HG03457 (cell line): ENCODE data around the gene WDR37.
"Not testable (repeated sequence)": the region's sequence is repeated elsewhere in the genome, so short reads cannot be mapped to it uniquely, and the experiment has no call there.

Source experiments
- ATAC-seq: cut with Tn5 transposase; IDR thresholded peaks from one replicate; pipeline ENCODE4 v1.9.1; 2021; ENCODE audit warnings: moderate number of reproducible peaks; ENCODE audit not compliant: unreplicated experiment

WDR37 gene

GRCh38 chr10:1040133-1040532, 16.1 kb upstream of the WDR37 start:
- ATAC-seq: no peak

- ATAC-seq: no peak
Observed at GRCh38 chr10:1041514-1041913, 14.7 kb upstream of the WDR37 start.

GRCh38 chr10:1043532-1043995, 12.6 kb upstream of the WDR37 start:
- peak; percentile 42 for ATAC-seq

GRCh38 chr10:1044146-1044545, 12.0 kb upstream of the WDR37 start:
- no peak for ATAC-seq

- no peak for ATAC-seq
Observed at GRCh38 chr10:1044964-1045363, 11.2 kb upstream of the WDR37 start.

GRCh38 chr10:1045415-1045814, 10.8 kb upstream of the WDR37 start:
- no peak for ATAC-seq

DNA sequence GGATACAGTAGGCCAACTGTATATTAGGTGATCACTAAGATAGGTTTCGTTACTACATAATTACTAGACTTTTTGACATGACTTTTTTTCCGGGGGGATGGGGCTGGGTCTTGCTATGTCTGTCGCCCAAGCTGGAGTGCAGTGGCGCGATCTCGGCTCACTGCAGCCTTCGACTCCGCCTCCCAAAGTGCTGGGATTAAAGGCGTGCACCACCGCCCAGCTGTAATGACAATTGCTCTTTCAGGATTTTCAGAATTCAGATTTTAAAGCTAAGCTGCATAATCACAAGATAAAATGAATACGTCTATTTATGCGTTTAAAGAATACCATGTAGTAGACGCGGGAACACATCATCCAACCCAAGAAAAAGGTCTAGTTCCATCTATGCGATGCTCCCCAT, 8.2 kb upstream of the WDR37 start:
- no peak for ATAC-seq

GRCh38 chr10:1048349-1048731, 7.8 kb upstream of the WDR37 start:
- peak; percentile 0 for ATAC-seq

- peak; percentile 68 for ATAC-seq
Observed at GRCh38 chr10:1048732-1049424, 7.3 kb upstream of the WDR37 start, which contains the start of gene IDI1. Gene IDI1 (minus strand): TSS chr10:1049119. CDS start chr10:1049003, 116 bp downstream.

DNA sequence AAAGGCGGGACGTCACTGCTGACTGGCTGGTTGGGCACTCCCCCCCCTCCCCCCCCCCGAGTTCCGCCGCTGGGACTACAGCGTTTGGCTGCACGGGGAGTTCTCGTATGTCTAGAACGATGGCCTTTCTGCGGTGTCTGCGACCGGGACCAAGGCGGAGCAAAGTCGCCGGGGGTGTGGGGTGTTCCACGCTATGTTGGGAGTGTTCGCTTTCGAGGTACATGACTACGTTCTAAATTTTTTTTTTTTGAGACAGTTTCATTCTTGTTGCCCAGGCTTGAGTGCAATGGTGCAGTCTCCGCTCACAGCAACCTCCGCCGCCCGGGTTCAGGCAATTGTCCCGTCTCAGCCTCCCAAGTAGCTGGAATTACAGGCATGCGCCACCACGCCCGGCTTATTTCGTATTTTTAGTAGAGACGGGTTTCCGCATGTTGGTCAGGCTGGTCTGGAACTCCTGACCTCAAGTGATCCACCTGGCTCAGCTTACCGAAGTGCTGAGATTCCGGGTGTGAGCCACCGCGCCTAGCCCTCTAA, 6.7 kb upstream of the WDR37 start:
- no peak for ATAC-seq

- ATAC-seq: no peak
Observed at GRCh38 chr10:1050145-1050544, 6.0 kb upstream of the WDR37 start.

- ATAC-seq: no peak
Observed at GRCh38 chr10:1050554-1050953, 5.6 kb upstream of the WDR37 start.

DNA sequence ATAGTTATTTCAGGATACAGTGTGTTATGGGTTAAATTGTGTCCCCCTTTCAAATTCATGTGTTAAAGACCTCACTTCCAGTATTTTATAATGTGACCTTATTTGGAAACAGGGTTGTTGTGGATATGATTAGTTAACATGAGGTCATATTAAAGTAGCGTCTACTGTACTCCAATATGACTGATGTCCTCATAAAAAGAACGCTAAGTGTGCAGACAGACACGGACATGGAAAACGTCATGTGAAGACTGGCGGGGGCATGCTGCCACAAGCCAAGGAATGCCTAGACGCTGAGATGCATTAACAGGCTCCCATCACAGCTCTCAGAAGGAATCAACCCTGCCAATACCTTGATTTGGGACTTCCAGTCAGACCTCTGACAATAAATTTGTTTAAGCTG, 1.5 kb upstream of the WDR37 start:
- ATAC-seq: no peak

DNA sequence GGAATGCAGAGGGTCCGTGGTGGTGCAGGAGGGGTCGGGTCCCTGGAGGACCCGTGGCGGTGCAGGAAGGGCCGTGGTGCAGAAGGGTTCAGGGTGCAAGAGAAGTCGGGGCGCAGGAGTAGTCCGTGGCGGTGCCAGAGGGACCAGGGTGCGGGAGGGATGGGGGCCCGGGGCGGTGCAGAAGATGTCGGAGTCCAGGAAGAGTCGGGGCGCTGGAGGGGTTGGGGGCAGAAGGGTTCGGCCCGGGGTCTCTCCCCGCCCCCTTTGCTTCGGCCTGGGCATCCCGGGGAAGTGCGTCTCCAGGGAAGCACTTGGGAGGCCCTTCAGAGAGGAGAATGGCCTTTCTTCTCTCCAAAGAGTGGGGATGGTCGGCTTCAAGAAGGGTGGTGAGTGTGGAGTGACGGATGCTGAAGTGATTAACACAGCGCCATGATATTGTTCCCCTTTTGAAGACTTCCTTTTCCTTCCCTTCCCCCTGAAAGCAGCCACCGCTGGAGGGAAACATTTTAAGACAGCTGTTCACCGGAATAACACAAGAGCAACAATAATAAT, 997 bp downstream of the WDR37 start:
- ATAC-seq: no peak

- ATAC-seq: no peak
Observed at GRCh38 chr10:1058017-1058416, 1.8 kb downstream of the WDR37 start.

- ATAC-seq: no peak
Observed at GRCh38 chr10:1059902-1060301, 3.7 kb downstream of the WDR37 start.

DNA sequence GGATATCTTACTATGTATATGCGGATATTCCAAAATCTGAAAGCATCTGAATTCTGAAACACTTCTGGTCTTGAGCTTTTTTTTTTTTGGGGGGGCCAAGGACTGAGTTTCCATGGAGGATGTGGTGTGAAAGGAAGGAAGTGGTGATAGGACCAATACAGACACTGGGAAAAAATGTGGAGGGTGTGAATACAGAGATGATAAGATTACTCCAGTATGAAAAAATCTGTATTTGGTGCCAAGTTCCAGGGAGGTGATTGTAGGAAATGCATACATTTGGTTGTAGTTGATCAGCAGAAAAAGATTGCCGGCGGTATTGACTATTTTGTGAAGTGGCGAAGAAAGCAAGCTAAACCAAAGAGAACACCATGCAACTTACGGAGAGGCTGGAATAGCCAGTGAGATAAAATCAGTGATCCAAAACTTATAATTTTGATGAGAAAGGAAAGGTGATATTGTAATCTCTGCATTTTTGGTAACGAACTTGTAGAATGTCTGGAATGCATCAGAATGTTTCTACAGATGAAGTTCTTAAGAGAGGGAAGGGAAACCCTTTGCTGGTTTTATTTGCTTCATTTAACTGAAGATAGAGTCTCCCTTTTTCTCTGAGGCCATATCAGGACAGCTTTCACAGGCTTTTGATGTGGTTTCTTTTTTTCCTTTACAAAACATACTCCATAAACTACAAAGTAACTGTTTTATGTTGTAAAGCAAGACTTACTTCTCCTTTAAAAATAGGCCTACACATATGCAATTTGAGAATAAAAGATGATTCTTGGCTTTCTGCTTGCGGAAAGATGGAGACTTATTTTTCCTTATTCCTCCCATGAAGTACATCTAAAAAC, 6.0 kb downstream of the WDR37 start:
- no peak for ATAC-seq

DNA sequence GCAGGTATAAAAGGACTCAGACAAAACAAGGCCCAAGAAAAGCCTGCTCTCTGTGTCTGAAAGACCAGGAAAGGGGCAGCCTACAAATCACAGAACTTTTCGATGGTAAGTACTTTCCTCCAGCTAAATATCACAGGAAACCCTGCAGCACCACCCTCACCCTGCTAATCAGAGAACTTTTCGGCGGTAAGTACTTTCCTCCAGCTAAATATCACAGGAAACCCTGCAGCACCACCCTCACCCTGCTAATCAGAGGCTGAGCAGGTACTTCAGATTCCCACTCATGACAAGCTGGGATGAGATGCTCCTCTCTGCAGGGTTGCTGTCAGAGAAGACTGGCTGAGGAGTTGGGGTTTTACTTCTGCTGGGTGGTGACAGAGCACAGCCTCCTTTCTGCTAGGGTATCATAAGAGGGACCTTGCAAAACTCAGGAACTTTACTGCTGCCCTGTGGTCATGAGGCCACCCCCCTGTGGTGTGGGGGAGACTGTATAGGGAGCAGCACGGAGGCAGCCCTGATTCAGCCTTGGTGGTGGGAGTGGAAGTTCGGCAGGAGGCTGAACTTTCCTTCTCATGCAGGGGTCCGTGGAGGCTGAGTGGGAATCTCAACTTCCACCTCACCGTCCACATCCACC, 7.2 kb downstream of the WDR37 start:
- ATAC-seq: no peak

DNA sequence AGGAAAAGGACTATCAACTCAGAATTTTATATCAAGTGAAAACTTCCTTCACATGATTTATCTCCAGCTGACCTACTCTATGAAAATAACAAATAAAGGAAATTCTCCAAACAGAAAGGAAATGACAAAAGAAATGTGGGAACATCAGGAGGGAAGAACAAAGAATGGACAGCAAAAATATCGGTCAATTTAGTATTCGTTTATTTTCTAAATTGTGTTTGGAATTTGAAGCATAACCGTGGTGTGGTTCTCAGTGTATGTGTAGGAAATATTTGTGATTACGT, 8.7 kb downstream of the WDR37 start:
- ATAC-seq: no peak

GRCh38 chr10:1066734-1067133, 10.5 kb downstream of the WDR37 start:
- not testable (repeated sequence) for ATAC-seq
